ENCODE data around the gene PSMG1. TPM values are rescaled to one million over a fixed set of nuclear protein-coding genes. Genes with fewer than 3 reads are reported as not detected.
"Not testable (repeated sequence)": the region's sequence is repeated elsewhere in the genome, so short reads cannot be mapped to it uniquely, and the experiment has no call there.

Gene PSMG1
- polyA plus RNA-seq, result 56.6 TPM
- long read RNA-seq, donor 1, transcript PSMG1-201 (7 exons, 2,154 nt), result major isoform, 8 of 10 reads
- long read RNA-seq, donor 1, partial matches to known transcripts, result 0 of 10 reads
- long read RNA-seq, donor 1, other reads (novel, unspliced or antisense), result 0 of 10 reads
- long read RNA-seq, donor 2, transcript PSMG1-201 (7 exons, 2,154 nt), result major isoform, 29 of 43 reads
- long read RNA-seq, donor 2, partial matches to known transcripts, result 7 of 43 reads
- long read RNA-seq, donor 2, other reads (novel, unspliced or antisense), result 0 of 43 reads
- long read RNA-seq, donor 3, transcript PSMG1-201 (7 exons, 2,154 nt), result major isoform, 32 of 41 reads
- long read RNA-seq, donor 3, partial matches to known transcripts, result 5 of 41 reads
- long read RNA-seq, donor 3, other reads (novel, unspliced or antisense), result 0 of 41 reads
- long read RNA-seq, donor 4, partial matches to known transcripts, result 0 of 2 reads
- long read RNA-seq, donor 4, other reads (novel, unspliced or antisense), result 0 of 2 reads
- long read RNA-seq, donor 5, transcript PSMG1-201 (7 exons, 2,154 nt), result major isoform, 12 of 13 reads
- long read RNA-seq, donor 5, partial matches to known transcripts, result 0 of 13 reads
- long read RNA-seq, donor 5, other reads (novel, unspliced or antisense), result 0 of 13 reads
- long read RNA-seq, donor 6, transcript PSMG1-201 (7 exons, 2,154 nt), result major isoform, 11 of 14 reads
- long read RNA-seq, donor 6, partial matches to known transcripts, result 0 of 14 reads
- long read RNA-seq, donor 6, other reads (novel, unspliced or antisense), result 0 of 14 reads
- long read RNA-seq, donor 7, transcript PSMG1-201 (7 exons, 2,154 nt), result major isoform, 11 of 13 reads
- long read RNA-seq, donor 7, partial matches to known transcripts, result 0 of 13 reads
- long read RNA-seq, donor 7, other reads (novel, unspliced or antisense), result 0 of 13 reads
- long read RNA-seq, donor 8, transcript PSMG1-201 (7 exons, 2,154 nt), result major isoform, 22 of 29 reads
- long read RNA-seq, donor 8, partial matches to known transcripts, result 5 of 29 reads
- long read RNA-seq, donor 8, other reads (novel, unspliced or antisense), result 0 of 29 reads
- long read RNA-seq, donor 9, transcript PSMG1-201 (7 exons, 2,154 nt), result major isoform, 14 of 16 reads
- long read RNA-seq, donor 9, partial matches to known transcripts, result 0 of 16 reads
- long read RNA-seq, donor 9, other reads (novel, unspliced or antisense), result 0 of 16 reads
- long read RNA-seq, donor 10, transcript PSMG1-201 (7 exons, 2,154 nt), result major isoform, 24 of 25 reads
- long read RNA-seq, donor 10, partial matches to known transcripts, result 0 of 25 reads
- long read RNA-seq, donor 10, other reads (novel, unspliced or antisense), result 0 of 25 reads
- long read RNA-seq, donor 11, transcript PSMG1-201 (7 exons, 2,154 nt), result major isoform, 9 of 23 reads
- long read RNA-seq, donor 11, partial matches to known transcripts, result 11 of 23 reads
- long read RNA-seq, donor 11, other reads (novel, unspliced or antisense), result 0 of 23 reads

- Histone ChIP-seq H3K4me3 (ENCODE audit: low read length) (peak within 1 kb of the TSS; percentile 92), H3K4me1 (ENCODE audit: control insufficient read depth, insufficient read depth, low read length) (no peaks in the 10 kb centered on the region), H3K9me3 (ENCODE audit: control insufficient read depth, low read depth, low read length) (no peaks in the 10 kb centered on the region), H3K36me3 (ENCODE audit: control insufficient read depth, insufficient read depth, low read length) (peaks cover 16% of the 10 kb centered on the region), H3K27me3 (ENCODE audit: control insufficient read depth, insufficient read depth, low read length) (no peaks in the 10 kb centered on the region), H3K27ac (ENCODE audit: low read length) (peak within 1 kb of the TSS; percentile 96)
- no CpG with 5 or more reads among the region's 76 CpGs for WGBS (ENCODE audit: insufficient coverage, low lambda C conversion rate)
- DNase-seq, result peak; percentile 97
Observed at GRCh38 chr21:39183272-39184049, at the start of gene PSMG1. TSS of gene PSMG1 (minus strand) at chr21:39183451. CDS start at chr21:39183385, 66 bp downstream.

DNA sequence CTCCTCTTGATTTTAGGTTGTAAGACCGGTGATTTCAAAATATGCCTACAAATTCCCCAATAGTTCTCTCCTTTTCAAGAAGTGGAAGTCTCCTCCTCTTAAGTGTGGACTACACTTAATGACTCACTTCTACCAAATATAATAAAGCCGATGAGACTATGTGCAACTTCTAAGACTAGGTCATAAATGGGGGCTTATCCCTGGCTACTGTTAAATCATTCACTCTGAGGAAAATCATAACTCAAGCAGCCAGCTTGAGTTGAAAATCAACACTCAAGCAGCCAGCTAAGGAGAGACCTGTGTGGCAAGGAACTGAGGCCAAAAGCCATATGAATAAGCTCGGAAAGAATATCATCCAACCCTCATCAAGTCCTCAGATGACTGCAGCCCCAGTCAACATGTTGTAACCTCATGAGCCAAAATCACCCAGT lies 49.6 kb upstream of the PSMG1 start:
- Histone ChIP-seq H3K4me1 (ENCODE audit: control insufficient read depth, insufficient read depth, low read length) (no peaks in the 10 kb centered on the region), H3K36me3 (ENCODE audit: control insufficient read depth, insufficient read depth, low read length) (peaks cover 76% of the 10 kb centered on the region), H3K4me3 (ENCODE audit: low read length) (no peak overlapping the region), H3K9me3 (ENCODE audit: control insufficient read depth, low read depth, low read length) (no peaks in the 10 kb centered on the region), H3K27me3 (ENCODE audit: control insufficient read depth, insufficient read depth, low read length) (no peaks in the 10 kb centered on the region), H3K27ac (ENCODE audit: low read length) (no peak overlapping the region)
- peak in 1 of 2 donors; percentile 39 for DNase-seq
- WGBS (ENCODE audit: insufficient coverage, low lambda C conversion rate), result no CpG with 5 or more reads among the region's 3 CpGs

DNA sequence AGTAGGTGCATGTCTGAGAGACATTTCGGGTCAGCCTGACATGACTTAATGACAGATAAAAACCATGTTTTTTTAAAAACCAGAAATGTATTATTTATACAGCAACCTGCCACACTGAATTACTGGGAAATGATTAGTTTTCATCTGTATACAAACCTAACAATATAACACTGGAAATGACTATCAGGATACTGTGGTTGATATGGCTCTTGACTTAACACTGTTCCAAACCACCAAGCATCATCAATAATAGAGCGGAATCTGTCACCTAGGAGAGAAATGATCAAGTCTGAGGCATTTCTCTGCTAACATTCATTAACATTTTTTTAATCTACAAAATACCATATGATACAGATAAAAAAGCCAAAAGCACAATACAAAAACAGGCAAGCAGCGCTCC lies 41.7 kb upstream of the PSMG1 start:
- no peaks in the 10 kb centered on the region for H3K9me3 ChIP-seq (ENCODE audit: control insufficient read depth, low read depth, low read length)
- no peak for DNase-seq
- H3K4me3 ChIP-seq (ENCODE audit: low read length), result no peak overlapping the region
- H3K4me1 ChIP-seq (ENCODE audit: control insufficient read depth, insufficient read depth, low read length), result no peaks in the 10 kb centered on the region
- H3K36me3 ChIP-seq (ENCODE audit: control insufficient read depth, insufficient read depth, low read length), result peaks cover 46% of the 10 kb centered on the region
- 100% methylated on average over 2 of the region's 3 CpGs for WGBS (ENCODE audit: insufficient coverage, low lambda C conversion rate)
- no peaks in the 10 kb centered on the region for H3K27me3 ChIP-seq (ENCODE audit: control insufficient read depth, insufficient read depth, low read length)
- no peak overlapping the region for H3K27ac ChIP-seq (ENCODE audit: low read length)

DNA sequence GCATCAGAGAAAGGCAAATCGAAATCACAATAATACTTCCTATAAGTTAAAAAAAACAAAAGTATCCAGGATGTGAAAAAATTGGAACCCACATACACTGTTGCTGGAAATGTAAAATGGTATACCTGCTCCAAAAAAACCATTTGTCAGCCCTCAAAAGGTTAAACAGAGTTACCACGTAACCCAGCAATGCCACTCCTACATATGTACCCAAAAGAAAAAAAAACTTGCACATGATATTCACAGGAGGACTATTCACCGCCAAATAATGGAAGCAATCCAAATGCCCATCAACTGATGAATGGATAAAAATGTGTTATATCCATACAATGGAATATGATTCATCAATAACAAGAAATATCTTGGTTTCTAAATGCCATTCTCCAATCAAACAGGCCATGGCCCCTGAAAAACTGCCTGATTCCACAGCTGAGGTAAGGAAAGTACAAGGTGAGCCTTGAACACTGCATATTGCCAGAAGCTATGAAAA lies 38.8 kb upstream of the PSMG1 start:
- no peaks in the 10 kb centered on the region for H3K9me3 ChIP-seq (ENCODE audit: control insufficient read depth, low read depth, low read length)
- no peaks in the 10 kb centered on the region for H3K4me1 ChIP-seq (ENCODE audit: control insufficient read depth, insufficient read depth, low read length)
- 100% methylated on average over 2 of the region's 3 CpGs for WGBS (ENCODE audit: insufficient coverage, low lambda C conversion rate)
- no peak for DNase-seq
- no peak overlapping the region for H3K27ac ChIP-seq (ENCODE audit: low read length)
- H3K27me3 ChIP-seq (ENCODE audit: control insufficient read depth, insufficient read depth, low read length), result no peaks in the 10 kb centered on the region
- H3K4me3 ChIP-seq (ENCODE audit: low read length), result no peak overlapping the region
- H3K36me3 ChIP-seq (ENCODE audit: control insufficient read depth, insufficient read depth, low read length), result peaks cover 36% of the 10 kb centered on the region

DNA sequence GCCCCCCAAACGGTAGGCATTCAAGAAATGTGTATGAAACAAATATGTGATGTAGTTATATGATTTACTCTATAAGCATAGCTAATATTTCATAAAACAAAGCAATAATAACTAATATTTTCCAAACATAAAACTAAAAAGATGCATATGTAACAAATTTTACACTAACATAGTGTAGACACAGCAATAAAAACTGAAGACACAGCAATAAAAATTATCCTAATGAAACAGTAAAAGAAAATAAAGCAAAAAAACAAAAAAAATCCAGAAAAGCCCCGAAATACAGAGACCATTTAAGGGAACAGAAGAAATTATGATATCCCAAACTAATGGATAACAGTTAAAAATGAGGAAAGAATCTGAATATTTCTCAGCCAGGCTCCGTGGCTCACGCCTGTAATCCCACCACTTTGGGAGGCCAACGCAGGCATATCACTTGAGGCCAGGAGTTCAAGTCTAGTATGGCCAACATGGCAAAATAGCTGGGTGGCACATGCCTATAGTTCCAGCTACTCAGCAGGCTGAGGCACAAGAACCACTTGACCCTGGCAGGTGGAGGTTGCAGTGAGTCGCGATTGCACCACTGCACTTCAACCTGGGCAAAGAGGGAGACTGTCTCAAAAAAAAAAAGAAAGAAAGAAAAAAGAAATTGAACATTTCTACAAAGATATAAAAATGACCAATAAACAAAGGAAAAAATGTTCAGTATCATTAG lies 38.2 kb upstream of the PSMG1 start:
- Histone ChIP-seq H3K9me3 (ENCODE audit: control insufficient read depth, low read depth, low read length) (no peaks in the 10 kb centered on the region), H3K27ac (ENCODE audit: low read length) (no peak overlapping the region), H3K4me1 (ENCODE audit: control insufficient read depth, insufficient read depth, low read length) (no peaks in the 10 kb centered on the region), H3K27me3 (ENCODE audit: control insufficient read depth, insufficient read depth, low read length) (no peaks in the 10 kb centered on the region), H3K4me3 (ENCODE audit: low read length) (no peak overlapping the region), H3K36me3 (ENCODE audit: control insufficient read depth, insufficient read depth, low read length) (peaks cover 31% of the 10 kb centered on the region)
- 89% methylated on average over 3 of the region's 7 CpGs for WGBS (ENCODE audit: insufficient coverage, low lambda C conversion rate)
- DNase-seq, result no peak

GRCh38 chr21:39220875-39221274 lies 37.6 kb upstream of the PSMG1 start:
- H3K36me3 ChIP-seq (ENCODE audit: control insufficient read depth, insufficient read depth, low read length), result peaks cover 30% of the 10 kb centered on the region
- not testable (repeated sequence) for DNase-seq; H3K4me1 ChIP-seq (ENCODE audit: control insufficient read depth, insufficient read depth, low read length); H3K9me3 ChIP-seq (ENCODE audit: control insufficient read depth, low read depth, low read length); H3K27me3 ChIP-seq (ENCODE audit: control insufficient read depth, insufficient read depth, low read length); H3K27ac ChIP-seq (ENCODE audit: low read length); H3K4me3 ChIP-seq (ENCODE audit: low read length)
- WGBS (ENCODE audit: insufficient coverage, low lambda C conversion rate), result no CpG with 5 or more reads among the region's 2 CpGs

DNA sequence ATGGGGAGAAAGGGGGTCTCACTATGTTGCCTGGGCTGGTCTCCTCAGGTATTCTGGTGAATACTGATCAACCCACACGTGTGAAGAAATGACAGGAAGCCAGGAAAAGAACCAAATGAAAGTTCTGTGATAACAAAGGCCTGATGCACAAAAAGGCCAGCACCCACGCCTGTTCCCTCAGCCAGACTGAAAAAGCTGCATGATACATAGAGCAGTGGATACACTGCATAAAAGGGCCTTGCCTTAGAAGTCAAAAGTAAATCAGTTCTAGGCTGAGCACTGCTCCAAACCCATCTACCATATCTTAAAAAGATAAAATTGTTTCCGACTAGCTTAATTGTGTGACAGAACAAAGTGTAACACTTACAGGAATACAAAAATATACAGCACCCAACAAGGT lies 36.9 kb upstream of the PSMG1 start:
- no peak overlapping the region for H3K4me3 ChIP-seq (ENCODE audit: low read length)
- peaks cover 35% of the 10 kb centered on the region for H3K36me3 ChIP-seq (ENCODE audit: control insufficient read depth, insufficient read depth, low read length)
- H3K9me3 ChIP-seq (ENCODE audit: control insufficient read depth, low read depth, low read length), result no peaks in the 10 kb centered on the region
- no peak overlapping the region for H3K27ac ChIP-seq (ENCODE audit: low read length)
- WGBS (ENCODE audit: insufficient coverage, low lambda C conversion rate), result no CpG with 5 or more reads among the region's 3 CpGs
- DNase-seq, result no peak
- H3K27me3 ChIP-seq (ENCODE audit: control insufficient read depth, insufficient read depth, low read length), result no peaks in the 10 kb centered on the region
- H3K4me1 ChIP-seq (ENCODE audit: control insufficient read depth, insufficient read depth, low read length), result no peaks in the 10 kb centered on the region

DNA sequence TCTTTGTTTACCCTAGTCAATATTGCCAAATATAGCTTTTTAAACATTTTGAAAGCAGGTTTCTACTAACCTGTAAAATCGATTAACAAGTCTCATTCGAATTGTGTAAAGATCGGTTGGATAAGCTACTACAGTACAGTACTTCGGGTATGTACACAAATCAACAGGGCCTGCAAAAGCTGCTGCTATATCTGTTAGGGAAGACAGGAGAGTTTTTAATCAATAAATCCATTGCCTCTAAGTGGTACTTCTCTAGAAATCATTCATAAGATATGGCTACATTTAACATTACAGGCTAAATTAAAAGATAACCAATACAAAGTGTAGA lies 34.8 kb upstream of the PSMG1 start:
- no peak for DNase-seq
- no CpG with 5 or more reads among the region's 4 CpGs for WGBS (ENCODE audit: insufficient coverage, low lambda C conversion rate)
- Histone ChIP-seq H3K9me3 (ENCODE audit: control insufficient read depth, low read depth, low read length) (no peaks in the 10 kb centered on the region), H3K27me3 (ENCODE audit: control insufficient read depth, insufficient read depth, low read length) (no peaks in the 10 kb centered on the region), H3K4me3 (ENCODE audit: low read length) (no peak overlapping the region), H3K27ac (ENCODE audit: low read length) (no peak overlapping the region), H3K4me1 (ENCODE audit: control insufficient read depth, insufficient read depth, low read length) (no peaks in the 10 kb centered on the region), H3K36me3 (ENCODE audit: control insufficient read depth, insufficient read depth, low read length) (peaks cover 32% of the 10 kb centered on the region)

Measured in large intestine (tissue), 12 donors.